Activated T-cell treated with anti-CD3 and anti-CD28 coated beads, Interleukin-2, amount 50 U/mL, for 4 hours (primary cell): ENCODE measurements around the gene GOLGA6L7. TPM values are rescaled to one million over a fixed set of nuclear protein-coding genes. Genes with fewer than 3 reads are reported as not detected.
"Not testable (repeated sequence)": the region's sequence is repeated elsewhere in the genome, so short reads cannot be mapped to it uniquely, and the experiment has no call there.

Source experiments
- ATAC-seq, 2 donors: fragments of 200-7000 bp; cut with Tn5 transposase; one replicate each; pipeline ENCODE4 v1.10.0; 2021
- DNase-seq: peaks from one replicate; pipeline ENCODE4 v3.0.0-alpha.2; 2020
- H3K27me3 Mint-ChIP-seq: one replicate; pipeline ENCODE4 v1.8.0; 2021; ENCODE audit warnings: low read depth, mixed read lengths
- H3K36me3 Mint-ChIP-seq: one replicate; pipeline ENCODE4 v1.8.0; 2022; ENCODE audit warnings: mixed read lengths; ENCODE audit not compliant: insufficient read depth
- H3K4me1 Mint-ChIP-seq: one replicate; pipeline ENCODE4 v1.8.0; 2021; ENCODE audit warnings: low read depth, mixed read lengths
- H3K4me3 Mint-ChIP-seq: one replicate; pipeline ENCODE4 v1.8.0; 2021; ENCODE audit warnings: mild to moderate bottlenecking, moderate library complexity, mixed read lengths
- H3K9me3 Mint-ChIP-seq: one replicate; pipeline ENCODE4 v1.8.0; 2021; ENCODE audit warnings: mixed read lengths
- total RNA-seq, 3 donors: library from RNA; stranded (reverse); gene quantifications; one replicate each; pipeline ENCODE4 v1.2.1, GENCODE V29; 2021

The GOLGA6L7 gene
- total RNA-seq, 3 donors from 2014 or later: not detected

GRCh38 chr15:28875461-28876000 is 27.1 kb upstream of the GOLGA6L7 start:
- Mint-ChIP-seq H3K4me3 (no peak overlapping the region), H3K27me3 (peaks cover 1% of the 10 kb centered on the region), H3K9me3 (no peaks in the 10 kb centered on the region), H3K36me3 (no peaks in the 10 kb centered on the region), H3K4me1 (peaks cover 12% of the 10 kb centered on the region)
- DNase-seq (no peak), ATAC-seq (no peak)

- H3K4me1 Mint-ChIP-seq: peaks cover 12% of the 10 kb centered on the region
- peaks cover 3% of the 10 kb centered on the region for H3K27me3 Mint-ChIP-seq
- H3K36me3 Mint-ChIP-seq: no peaks in the 10 kb centered on the region
- DNase-seq (no peak), ATAC-seq (no peak)
- H3K4me3 Mint-ChIP-seq: no peak overlapping the region
- H3K9me3 Mint-ChIP-seq: no peaks in the 10 kb centered on the region
Observed at GRCh38 chr15:28873585-28874190, 25.2 kb upstream of the GOLGA6L7 start.

- no peaks in the 10 kb centered on the region for H3K9me3 Mint-ChIP-seq
- H3K36me3 Mint-ChIP-seq: no peaks in the 10 kb centered on the region
- ATAC-seq: no peak
- H3K4me1 Mint-ChIP-seq: peaks cover 12% of the 10 kb centered on the region
- no peak overlapping the region for H3K4me3 Mint-ChIP-seq
- H3K27me3 Mint-ChIP-seq: peaks cover 3% of the 10 kb centered on the region
- DNase-seq: no peak
Observed at GRCh38 chr15:28873006-28873405, 24.6 kb upstream of the GOLGA6L7 start.

- Mint-ChIP-seq H3K4me1 (peaks cover 10% of the 10 kb centered on the region), H3K9me3 (no peaks in the 10 kb centered on the region), H3K4me3 (no peak overlapping the region), H3K36me3 (no peaks in the 10 kb centered on the region), H3K27me3 (peaks cover 2% of the 10 kb centered on the region)
- ATAC-seq: no peak
- DNase-seq: no peak
Observed at GRCh38 chr15:28871168-28871567, 22.7 kb upstream of the GOLGA6L7 start.

GRCh38 chr15:28868744-28869345 is 20.4 kb upstream of the GOLGA6L7 start:
- Mint-ChIP-seq H3K36me3 (no peaks in the 10 kb centered on the region), H3K4me1 (peaks cover 2% of the 10 kb centered on the region), H3K9me3 (no peaks in the 10 kb centered on the region), H3K4me3 (no peak overlapping the region), H3K27me3 (peaks cover 2% of the 10 kb centered on the region)
- ATAC-seq (no peak), DNase-seq (no peak)

GRCh38 chr15:28861589-28862293 is 13.3 kb upstream of the GOLGA6L7 start:
- not testable (repeated sequence) for H3K9me3 Mint-ChIP-seq, DNase-seq, ATAC-seq, H3K36me3 Mint-ChIP-seq, H3K4me3 Mint-ChIP-seq, H3K27me3 Mint-ChIP-seq, H3K4me1 Mint-ChIP-seq

- DNase-seq (no peak), ATAC-seq (no peak)
- Mint-ChIP-seq H3K27me3 (no peaks in the 10 kb centered on the region), H3K36me3 (peaks cover 2% of the 10 kb centered on the region), H3K4me1 (no peaks in the 10 kb centered on the region), H3K9me3 (no peaks in the 10 kb centered on the region), H3K4me3 (no peak overlapping the region)
Observed at GRCh38 chr15:28861031-28861534, 12.6 kb upstream of the GOLGA6L7 start.

GRCh38 chr15:28854578-28854977 is 6.1 kb upstream of the GOLGA6L7 start:
- ATAC-seq, H3K36me3 Mint-ChIP-seq, H3K27me3 Mint-ChIP-seq, H3K9me3 Mint-ChIP-seq, DNase-seq, H3K4me3 Mint-ChIP-seq, H3K4me1 Mint-ChIP-seq: not testable (repeated sequence)

GRCh38 chr15:28853654-28854053 is 5.2 kb upstream of the GOLGA6L7 start:
- DNase-seq, H3K4me1 Mint-ChIP-seq, ATAC-seq, H3K27me3 Mint-ChIP-seq, H3K36me3 Mint-ChIP-seq, H3K4me3 Mint-ChIP-seq, H3K9me3 Mint-ChIP-seq: not testable (repeated sequence)

- not testable (repeated sequence) for H3K4me3 Mint-ChIP-seq, DNase-seq, H3K27me3 Mint-ChIP-seq, H3K9me3 Mint-ChIP-seq, ATAC-seq, H3K36me3 Mint-ChIP-seq, H3K4me1 Mint-ChIP-seq
Observed at GRCh38 chr15:28849766-28850165, 1.3 kb upstream of the GOLGA6L7 start.

GRCh38 chr15:28849271-28849670 is 827 bp upstream of the GOLGA6L7 start:
- H3K27me3 Mint-ChIP-seq: not testable (repeated sequence)

GRCh38 chr15:28847959-28848358 is 485 bp downstream of the GOLGA6L7 start:
- not testable (repeated sequence) for H3K36me3 Mint-ChIP-seq, H3K4me1 Mint-ChIP-seq, ATAC-seq, DNase-seq, H3K27me3 Mint-ChIP-seq, H3K9me3 Mint-ChIP-seq, H3K4me3 Mint-ChIP-seq

More at GRCh38 chr15:28849271-28849670, 827 bp upstream of the GOLGA6L7 start:
- not testable (repeated sequence) for H3K4me1 Mint-ChIP-seq, DNase-seq, H3K9me3 Mint-ChIP-seq, H3K4me3 Mint-ChIP-seq, H3K36me3 Mint-ChIP-seq, ATAC-seq

GRCh38 chr15:28847247-28847646 is 1.2 kb downstream of the GOLGA6L7 start:
- not testable (repeated sequence) for H3K4me1 Mint-ChIP-seq, H3K9me3 Mint-ChIP-seq, H3K27me3 Mint-ChIP-seq, DNase-seq, H3K4me3 Mint-ChIP-seq, H3K36me3 Mint-ChIP-seq
- ATAC-seq: peak; percentile 87 to 99

GRCh38 chr15:28844147-28844546 is 4.3 kb downstream of the GOLGA6L7 start:
- not testable (repeated sequence) for H3K27me3 Mint-ChIP-seq, H3K36me3 Mint-ChIP-seq, H3K4me3 Mint-ChIP-seq, H3K9me3 Mint-ChIP-seq, ATAC-seq, DNase-seq, H3K4me1 Mint-ChIP-seq
